LNCaP clone FGC (cell line): ENCODE data around the gene NXPH2.

ENCODE experiments used
- DNase-seq: peaks from one replicate; pipeline ENCODE4 v3.0.0-alpha.2; 2011; ENCODE audit warnings: low read depth
- H3K4me3 ChIP-seq: 2 replicates; pipeline ENCODE4 v1.5.1; 2011; ENCODE audit warnings: mild to moderate bottlenecking, low read depth, low read length, control low read depth
- TF ChIP-seq, protein P1 (sequence below): IDR thresholded peaks from 2 replicates; pipeline ENCODE4 v1.5.1; 2012; ENCODE audit warnings: mild to moderate bottlenecking; ENCODE audit not compliant: control insufficient read depth, insufficient read depth; ENCODE audit errors: extremely low read depth

NXPH2 gene

DNA sequence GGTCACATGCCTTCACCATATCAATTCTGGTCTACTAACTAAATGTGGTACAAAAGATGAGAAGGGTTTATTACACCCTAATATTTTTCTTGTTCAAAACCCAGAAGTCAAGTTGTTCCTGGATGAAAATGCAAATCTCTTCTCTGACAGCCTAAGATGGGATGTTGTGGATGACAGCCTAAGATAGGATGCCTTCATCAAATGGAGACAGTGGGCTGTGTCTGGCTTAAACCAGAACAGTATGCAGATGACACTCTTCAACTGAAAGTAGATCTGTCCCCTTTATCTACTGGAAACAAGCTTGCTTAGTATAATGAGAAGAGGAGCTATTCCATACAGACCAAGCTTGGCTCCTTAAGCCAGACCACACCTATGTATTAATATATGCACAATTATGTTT lies 17.7 kb downstream of the NXPH2 start:
- TF ChIP-seq, protein P1, sequence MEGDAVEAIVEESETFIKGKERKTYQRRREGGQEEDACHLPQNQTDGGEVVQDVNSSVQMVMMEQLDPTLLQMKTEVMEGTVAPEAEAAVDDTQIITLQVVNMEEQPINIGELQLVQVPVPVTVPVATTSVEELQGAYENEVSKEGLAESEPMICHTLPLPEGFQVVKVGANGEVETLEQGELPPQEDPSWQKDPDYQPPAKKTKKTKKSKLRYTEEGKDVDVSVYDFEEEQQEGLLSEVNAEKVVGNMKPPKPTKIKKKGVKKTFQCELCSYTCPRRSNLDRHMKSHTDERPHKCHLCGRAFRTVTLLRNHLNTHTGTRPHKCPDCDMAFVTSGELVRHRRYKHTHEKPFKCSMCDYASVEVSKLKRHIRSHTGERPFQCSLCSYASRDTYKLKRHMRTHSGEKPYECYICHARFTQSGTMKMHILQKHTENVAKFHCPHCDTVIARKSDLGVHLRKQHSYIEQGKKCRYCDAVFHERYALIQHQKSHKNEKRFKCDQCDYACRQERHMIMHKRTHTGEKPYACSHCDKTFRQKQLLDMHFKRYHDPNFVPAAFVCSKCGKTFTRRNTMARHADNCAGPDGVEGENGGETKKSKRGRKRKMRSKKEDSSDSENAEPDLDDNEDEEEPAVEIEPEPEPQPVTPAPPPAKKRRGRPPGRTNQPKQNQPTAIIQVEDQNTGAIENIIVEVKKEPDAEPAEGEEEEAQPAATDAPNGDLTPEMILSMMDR = no peak
- DNase-seq = no peak
- H3K4me3 ChIP-seq = no peak overlapping the region

DNA sequence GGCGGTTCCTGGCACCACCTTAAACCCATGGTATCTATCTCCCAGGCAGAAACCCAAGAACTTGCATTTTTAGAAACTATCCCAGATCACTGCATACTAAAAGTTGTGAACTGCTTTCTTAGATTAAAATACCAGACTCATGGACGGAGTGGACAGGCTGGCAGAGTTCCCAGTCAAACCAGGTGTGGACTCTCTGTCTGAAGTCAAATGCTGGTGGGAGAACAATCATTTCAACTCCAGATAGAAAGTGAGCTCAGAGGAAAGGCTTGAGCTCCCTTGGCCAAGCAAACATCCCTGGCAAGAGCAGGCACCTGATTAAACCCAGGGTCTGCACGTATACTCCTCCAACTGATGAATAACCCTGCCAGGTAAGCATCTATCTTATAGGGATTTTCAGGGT lies 19.5 kb downstream of the NXPH2 start:
- no peak for DNase-seq
- TF ChIP-seq, protein P1 = no peak

DNA sequence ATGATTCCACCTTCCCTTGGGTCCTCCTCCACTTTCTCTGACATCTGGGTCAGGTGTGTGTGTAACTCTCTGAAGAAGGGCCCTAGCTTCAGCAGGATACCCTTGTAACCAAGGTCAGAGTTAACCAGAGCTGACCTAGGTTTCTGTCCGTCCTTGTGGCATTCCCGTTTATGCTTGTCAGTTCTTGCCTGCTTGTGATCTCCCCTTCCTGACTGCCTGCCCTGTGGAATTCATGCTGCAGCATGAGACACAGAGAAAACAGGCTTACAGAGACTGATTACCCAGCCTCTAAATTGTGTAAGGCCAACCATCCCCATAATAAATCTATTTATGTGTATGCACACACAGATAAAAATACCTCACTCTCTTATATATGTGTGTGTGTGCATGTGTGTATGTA lies 22.8 kb downstream of the NXPH2 start:
- TF ChIP-seq, protein P1 = no peak
- no peak overlapping the region for H3K4me3 ChIP-seq
- DNase-seq = no peak

More for the DNA sequence above, 19.5 kb downstream of the NXPH2 start:
- H3K4me3 ChIP-seq = no peak overlapping the region

DNA sequence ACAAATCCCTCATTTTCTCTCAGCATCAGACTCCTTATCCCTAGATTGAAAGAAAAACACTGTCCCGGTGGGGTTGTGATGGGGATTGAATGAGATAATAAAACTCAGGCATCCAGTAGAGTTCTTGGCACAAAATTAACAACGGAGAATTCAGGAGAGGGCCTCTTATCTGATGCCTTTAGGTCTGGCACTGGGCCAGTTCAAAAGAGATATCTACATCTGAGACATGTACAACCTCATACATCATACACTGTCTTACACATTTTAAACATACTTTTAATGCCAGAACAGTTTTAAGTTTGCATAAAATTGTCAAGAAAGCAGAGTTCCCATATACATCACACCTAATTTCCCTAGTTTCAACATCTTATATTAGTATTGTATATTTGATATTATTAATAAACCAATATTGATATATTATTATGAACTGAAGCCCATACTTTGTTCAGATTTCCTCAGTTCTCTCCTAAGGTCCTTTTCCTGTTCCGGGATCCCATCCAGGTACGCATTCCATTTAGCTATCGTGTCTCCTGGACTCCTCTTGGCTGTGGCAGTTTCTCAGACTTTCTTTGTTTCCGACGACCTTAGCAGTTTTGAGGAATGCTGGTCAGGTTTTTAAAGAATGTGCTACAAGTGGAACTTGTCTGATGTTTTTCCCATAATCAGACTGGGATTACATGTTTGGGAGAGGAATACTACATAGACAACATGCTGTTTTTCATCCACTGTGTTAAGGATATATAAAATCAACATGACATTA lies 27.8 kb downstream of the NXPH2 start:
- DNase-seq = no peak
- TF ChIP-seq, protein P1 = no peak
- H3K4me3 ChIP-seq = no peak overlapping the region

DNA sequence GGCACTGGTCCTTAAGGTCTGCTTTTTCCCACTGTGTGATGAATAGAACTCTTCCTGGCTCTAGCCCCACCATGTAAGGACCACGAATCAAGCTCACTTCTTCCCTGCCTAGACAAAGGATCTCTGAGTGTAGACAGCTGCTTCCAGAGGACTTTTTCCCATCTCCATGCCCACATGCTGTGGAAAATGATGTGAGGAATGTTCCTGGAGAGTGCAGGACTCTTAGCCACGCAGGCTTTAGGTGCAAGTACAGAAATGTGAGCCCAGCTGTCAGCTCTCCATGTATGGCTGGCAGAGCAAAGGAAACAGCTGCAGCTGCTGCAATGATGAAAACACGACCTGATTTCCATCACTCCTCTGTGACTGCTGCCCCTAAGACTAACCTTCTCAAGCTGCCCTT lies 35.5 kb downstream of the NXPH2 start:
- DNase-seq = no peak
- TF ChIP-seq, protein P1 = no peak
- no peak overlapping the region for H3K4me3 ChIP-seq

DNA sequence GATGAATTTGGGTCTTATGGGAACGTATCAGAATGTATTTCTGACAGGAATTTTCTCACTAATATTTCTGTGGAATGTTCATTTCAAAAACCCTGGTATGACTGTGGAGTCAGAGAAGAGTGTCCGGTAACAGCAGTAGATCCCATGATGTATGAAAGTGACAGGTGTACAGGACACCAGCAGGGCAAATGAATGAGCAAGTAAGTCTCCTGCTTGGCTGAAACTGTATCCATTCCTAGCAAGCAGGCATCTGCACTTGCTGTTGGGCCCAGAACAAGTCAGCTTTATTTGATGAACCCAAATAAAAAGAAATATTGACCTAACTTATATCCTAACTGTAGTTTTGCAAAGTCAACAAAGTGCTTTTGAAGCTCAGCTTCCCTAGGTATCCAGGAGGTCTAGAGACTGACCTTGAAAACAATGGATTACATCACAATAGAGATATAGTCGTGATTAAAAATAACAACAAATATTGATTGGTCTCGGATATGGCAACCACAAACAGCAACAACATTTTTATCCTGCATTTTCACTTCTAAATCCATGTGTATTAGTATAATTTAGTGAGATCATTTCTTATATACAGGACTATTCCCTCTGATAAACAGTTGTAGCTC lies 37.6 kb downstream of the NXPH2 start:
- TF ChIP-seq, protein P1 = no peak
- no peak for DNase-seq
- H3K4me3 ChIP-seq = no peak overlapping the region
